NCI-H1417 treated with DMSO at 0.1 percent for 48 hours (cell line): ENCODE measurements around the gene SUPT3H.
"Not testable (repeated sequence)": the region's sequence is repeated elsewhere in the genome, so short reads cannot be mapped to it uniquely, and the experiment has no call there.

ENCODE experiments used
- DNase-seq: peaks from one replicate; lab custom pipeline; 2025; lab: John Stamatoyannopoulos, UW

The SUPT3H gene

DNA sequence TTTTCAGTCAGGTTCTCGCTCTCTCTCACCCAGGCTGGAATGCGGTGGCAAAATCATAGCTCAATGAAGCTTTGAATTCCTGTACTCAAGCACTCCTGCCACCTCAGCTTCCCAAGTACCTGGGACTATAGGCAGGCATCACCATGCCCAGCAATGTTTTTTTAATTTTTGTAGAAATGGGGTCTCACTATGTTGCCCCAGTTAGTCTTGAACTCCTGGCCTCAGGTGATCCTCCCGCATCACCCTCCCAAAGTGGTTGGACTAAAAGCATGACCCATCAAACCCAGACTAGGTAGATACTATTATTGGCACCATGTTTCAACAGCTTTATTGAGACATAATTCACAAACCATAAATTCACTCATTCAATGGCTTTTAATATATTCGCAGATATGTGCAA lies 122.3 kb downstream of the SUPT3H start:
- no peak for DNase-seq

DNA sequence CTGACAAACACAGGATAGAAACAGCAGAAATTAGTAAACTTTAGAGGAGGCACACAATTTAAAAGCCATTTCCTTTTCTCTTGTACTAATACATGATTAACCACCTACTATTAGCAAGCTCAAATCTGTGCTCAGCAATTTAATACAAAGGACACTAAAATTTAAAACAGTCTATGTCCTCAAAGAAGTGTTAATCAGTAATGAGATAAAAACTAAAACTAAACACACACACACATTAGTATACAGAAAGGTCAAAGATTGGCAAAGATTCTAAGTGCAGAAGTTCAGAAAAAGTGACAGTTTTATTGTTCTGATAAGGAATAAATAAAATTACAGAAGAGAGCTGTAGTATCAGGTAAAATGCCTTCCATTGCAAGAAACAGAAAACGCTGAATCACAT lies 123.5 kb downstream of the SUPT3H start:
- DNase-seq: no peak

DNA sequence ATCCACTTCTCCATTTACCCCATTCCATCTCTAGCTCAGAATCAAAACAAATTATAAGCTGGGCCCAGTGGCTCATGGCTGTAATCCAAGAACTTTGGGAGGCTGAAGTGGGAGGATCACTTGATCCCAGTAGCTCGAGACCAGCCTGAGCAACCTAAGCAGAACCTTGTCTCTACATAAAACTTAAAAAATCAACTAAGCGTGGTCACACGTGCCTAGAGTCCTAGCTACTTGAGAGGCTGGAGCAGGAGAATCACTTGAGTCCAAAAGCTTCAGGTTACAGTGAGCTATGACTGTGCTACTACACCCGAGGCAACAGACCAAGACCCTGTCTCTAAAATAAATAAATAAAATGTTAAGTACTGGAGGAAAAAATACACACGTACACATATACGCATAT lies 124.3 kb downstream of the SUPT3H start:
- no peak for DNase-seq

DNA sequence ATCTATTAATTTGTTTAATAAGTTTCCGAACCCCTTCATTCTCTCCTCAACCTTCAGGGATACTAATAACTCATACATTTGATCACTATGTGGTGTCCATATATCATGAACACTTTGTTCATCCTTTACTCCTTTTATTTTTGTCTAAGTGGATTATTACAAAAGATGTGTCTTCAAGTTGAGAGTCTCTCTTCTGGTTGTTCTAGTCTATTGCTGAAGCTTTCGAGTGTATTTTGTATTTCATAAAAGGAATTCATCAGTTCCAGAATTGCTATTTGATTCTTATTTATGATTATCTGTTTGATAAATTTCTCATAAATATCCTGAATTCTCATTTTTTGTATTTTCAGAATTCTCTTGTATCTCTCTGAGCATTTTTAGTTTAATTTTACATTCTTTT lies 146.1 kb downstream of the SUPT3H start:
- DNase-seq: no peak

DNA sequence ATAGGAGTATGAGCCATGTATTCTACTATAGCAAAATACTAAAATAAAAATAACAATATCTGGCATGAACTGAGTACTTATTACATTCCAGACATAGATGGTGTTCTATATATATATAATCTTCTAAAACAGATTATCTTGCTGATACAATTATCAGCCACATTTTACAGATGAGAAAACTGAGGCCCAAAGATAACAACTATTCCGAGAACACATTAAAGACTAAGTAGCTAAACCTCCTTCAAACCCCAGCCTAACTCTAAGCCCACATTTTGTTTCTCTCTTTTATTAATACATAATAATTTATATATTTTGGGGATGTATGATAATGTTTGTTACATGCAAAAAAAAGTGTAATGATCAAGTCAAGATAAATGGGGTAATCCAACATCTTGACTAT lies 148.3 kb downstream of the SUPT3H start:
- DNase-seq: no peak

DNA sequence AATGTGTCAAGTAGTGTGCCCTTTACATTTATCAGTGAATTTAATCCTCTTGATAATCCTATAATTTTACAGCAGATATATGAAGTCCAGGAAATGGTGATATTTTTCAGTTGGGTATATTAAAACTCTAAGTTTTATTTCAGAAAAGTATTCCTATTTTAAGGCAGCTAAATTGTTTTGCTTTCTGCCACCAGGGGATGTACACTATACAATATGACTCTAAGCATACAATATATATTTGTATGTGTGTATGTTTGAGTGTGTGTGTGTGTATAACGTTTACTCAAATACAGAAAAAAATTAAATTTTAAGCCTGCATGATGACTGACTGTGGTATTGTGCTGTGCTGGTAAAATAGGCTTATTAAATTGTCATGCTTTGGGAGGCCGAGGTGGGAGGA lies 151.7 kb downstream of the SUPT3H start:
- no peak for DNase-seq

DNA sequence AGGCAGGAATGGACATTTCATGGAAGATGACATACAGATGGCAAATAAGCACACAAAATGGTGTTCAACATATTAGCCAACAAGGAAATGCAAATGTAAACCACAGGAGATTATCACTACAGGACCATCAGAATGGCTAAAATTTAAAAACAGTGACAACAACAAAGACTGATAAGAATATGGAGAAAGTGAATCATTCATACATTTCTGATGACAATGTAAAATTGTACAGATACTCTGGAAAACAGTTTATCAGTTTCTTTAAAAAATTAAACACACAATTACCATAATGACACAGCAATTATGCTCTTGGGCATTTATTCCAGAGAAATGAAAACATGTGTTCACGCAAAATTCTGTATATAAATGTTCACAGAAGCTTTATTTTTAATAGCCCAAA lies 155.4 kb downstream of the SUPT3H start:
- DNase-seq: no peak

DNA sequence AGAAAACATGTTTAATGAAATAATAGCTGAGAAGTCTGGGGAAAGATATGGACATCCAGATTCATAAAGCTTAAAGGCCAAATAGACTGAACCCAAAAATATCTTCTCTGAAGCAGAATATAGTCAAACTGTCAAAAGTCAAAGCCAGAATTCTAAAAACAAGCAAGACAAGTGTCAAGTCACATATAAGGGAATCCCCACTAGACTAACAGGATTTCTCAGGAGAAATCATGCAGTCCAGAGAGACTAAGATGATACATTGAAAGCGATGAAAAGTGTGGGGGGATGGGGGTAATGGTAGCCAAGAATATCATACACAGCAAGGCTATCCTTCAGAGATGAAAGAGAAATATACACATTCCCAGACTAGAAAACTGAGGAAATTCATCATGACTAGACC lies 162.0 kb downstream of the SUPT3H start:
- DNase-seq: no peak

DNA sequence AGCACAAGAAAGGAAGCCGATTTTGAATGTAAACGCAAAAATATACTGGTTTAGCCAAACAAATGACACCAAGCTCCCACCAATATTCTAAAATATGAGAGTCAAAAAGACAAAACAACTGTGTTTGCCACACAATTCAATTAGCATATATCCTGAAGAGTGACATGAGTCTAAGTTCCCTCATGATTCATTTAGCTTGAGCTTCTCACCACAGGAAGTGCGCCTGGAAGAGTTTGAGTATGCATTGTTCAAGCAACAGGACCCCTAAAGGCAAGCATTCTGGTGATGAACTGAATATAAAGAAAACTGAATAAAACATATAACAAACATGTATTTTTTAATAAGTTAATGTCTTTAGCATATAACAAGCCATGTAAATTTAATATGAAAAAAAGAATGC lies 164.8 kb downstream of the SUPT3H start:
- no peak for DNase-seq

DNA sequence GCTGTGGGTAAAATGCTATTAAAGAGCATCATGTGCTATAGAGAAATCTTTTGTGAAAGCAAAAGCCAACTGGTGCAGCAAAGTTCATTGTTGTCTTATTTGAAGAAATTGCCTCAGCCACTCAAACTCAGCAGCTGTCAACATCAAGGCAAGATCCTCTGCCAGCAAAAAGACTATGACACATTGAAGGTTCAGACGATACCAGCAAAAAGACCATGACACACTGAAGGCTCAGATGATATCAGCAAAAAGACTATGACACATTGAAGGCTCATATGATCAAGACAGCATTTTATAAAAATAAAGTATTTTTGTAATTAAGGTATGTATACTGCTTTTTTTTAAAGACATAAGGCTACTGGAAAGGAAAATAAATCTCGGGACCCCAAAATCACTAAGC lies 168.0 kb downstream of the SUPT3H start:
- no peak for DNase-seq

DNA sequence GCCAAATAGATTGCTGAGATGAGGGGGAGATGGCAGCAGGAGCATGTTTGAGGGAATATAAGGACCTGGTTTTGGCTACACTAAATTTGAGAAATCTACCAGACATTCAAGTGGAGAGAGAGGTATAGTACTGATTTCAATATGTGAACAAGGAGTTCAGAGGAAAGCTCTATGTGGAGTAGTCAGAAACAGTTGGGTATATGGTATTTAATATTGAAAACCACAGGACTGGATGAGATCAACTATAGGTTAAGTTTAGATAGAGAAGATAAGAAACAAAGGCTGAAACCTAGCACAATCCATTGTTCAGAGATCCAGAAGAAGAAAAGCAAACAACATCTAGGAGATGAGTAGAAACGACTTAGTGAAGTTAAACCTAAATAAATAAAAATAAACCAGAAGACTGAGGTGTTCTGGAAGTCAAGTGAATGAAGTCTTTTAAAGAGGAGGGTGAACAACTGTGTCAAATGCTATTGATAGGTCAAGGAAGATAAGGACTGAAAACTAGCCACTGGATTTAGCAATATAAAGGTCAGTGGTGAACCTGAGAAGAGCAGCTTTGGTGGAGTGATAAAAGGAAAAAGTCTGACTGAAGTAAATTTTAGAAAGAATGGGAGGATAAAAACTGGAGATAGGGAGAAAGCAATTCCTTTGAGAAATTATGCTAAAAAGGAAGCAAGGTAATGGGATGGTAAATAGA lies 170.8 kb downstream of the SUPT3H start:
- DNase-seq: no peak

DNA sequence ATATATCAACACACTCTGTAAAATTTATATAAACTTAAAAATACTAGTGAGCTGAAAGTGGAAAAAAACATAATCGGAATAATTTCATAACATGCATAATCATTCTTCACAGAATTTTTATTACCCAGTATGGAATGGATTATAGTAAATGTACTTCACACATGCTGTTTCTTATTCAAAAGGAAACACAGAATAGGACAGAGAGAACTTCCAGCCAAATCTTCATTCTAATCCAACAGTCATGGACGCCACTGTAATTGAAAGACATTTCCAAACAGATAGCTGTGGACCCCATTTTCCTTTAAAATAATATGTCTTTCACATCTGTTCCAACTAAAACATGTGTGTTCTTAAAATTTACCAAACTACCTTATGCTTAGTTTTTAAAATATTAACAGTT lies 176.2 kb downstream of the SUPT3H start:
- no peak for DNase-seq

DNA sequence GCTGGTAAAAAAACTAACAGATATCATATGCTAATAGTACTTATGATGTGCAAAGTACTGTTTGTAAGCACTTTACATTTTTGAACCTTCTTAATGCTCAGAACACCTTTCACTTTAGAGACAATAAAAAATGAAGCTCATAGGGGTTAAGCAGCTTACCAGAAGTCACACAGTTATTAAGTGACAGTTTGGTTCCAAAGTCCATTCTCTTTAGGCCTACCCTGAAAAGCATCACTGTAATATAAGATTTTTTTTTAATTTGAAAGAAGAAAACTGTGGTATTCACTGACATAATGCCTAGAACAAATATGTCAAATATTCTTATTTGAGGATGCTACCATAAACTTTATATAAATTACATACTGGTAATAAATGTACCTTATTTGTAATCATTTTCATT lies 177.2 kb downstream of the SUPT3H start:
- no peak for DNase-seq

DNA sequence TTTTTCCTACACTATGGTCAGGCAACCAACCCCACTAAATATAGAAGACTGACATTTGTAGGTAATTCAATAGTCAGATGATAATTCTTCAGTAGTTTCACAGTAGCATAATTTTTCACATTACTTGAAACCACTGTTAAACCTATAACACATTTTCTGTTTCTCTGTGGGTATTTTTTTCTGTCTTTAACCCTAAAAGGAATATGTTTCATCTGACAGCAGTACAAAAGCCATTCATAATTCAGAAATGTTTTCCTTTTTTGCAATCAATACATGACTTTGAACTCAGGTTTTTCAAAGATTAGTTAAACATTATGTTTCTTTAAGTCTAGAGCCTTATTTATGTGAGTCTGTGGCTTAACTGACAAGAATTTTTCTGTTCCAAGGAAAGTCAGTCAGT lies 178.2 kb downstream of the SUPT3H start:
- no peak for DNase-seq

DNA sequence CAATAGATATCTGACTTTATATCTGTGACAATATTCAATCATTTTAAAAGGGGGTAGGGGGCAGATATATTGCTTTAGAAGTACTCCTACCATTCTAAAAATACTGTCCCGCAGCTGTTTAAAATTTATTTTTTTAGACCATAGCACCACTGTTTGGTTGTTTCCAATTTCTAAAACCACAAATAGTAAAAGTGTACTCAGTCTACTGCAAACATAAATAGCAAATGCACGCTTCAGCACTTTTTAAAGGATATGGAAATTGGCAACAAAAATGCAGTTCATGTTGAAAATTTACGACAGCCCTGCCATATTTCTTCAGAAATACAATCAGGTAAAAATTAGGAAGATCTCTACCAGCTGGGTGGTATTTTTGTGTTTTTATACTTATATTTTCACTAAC lies 181.6 kb downstream of the SUPT3H start:
- DNase-seq: no peak

DNA sequence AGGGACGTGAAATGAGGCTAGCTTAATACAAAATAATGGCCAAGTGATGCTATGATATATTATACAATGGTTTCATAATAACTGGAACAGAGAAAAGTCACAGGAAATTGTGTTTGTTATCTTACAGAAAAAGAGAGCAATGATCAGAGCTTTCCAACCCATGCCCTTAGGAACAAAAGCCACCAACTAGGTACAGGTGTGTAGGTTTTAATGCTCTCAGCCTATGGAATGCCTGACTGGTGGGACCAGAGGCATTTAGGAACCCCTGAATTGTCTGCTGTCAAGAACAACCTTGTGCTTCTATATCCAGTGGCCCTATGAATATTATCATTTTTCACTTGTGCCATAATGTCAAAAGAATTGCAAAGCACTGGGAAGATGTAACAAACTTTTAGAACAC lies 182.6 kb downstream of the SUPT3H start:
- no peak for DNase-seq

DNA sequence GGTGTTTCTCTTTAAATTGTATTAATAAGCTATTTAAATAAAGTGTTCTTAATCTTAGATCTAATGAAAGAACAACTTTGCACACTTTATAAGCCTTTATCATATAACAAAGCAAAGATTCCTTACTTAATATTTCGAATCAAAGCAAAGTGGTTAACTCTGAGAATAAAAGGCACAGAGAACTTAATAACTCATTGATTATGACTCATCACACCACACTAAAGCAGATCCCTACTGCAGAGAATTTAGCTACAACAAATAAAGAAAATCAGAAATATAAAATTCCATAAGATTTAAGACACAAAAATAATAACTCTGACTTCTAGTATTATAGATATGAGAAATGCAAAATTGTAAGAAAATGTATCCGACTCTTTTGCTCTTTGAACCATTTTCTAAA lies 185.2 kb downstream of the SUPT3H start:
- DNase-seq: no peak

DNA sequence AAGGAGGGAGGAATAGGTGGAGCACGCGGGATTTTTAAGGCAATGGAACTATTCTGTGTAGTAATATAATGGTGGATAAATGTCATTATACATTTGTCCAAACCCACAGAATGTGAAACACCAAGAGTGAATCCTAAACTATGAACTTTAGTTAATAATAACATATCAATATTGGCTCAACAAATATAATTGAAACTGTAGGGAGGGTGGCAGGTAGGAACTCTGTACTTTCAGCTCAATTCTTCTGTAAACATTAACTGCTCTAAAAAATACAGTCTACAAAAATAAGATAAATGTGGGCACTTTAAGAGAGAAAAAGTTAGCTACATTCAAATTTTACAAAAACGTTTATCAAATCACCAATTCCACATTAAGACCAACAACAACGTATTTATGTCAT lies 186.3 kb downstream of the SUPT3H start:
- no peak for DNase-seq

DNA sequence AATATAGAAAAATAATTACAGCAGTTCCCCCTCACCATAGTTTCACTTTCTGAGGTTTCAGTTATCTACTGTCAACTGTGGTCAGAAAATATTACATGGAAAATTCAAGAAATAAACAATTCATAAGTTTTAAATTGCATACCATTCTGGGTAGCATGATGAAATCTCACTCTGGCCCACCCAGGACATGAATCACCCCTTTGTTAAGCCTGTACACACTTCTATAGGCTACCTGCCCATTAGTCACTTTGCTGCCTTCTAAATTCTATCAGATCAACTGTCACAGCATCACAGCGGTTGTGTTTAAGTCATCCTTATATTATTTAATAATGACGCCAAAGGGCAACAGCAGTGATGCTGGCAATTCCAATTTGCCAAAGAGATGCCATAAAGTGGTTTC lies 189.9 kb downstream of the SUPT3H start:
- DNase-seq: no peak

DNA sequence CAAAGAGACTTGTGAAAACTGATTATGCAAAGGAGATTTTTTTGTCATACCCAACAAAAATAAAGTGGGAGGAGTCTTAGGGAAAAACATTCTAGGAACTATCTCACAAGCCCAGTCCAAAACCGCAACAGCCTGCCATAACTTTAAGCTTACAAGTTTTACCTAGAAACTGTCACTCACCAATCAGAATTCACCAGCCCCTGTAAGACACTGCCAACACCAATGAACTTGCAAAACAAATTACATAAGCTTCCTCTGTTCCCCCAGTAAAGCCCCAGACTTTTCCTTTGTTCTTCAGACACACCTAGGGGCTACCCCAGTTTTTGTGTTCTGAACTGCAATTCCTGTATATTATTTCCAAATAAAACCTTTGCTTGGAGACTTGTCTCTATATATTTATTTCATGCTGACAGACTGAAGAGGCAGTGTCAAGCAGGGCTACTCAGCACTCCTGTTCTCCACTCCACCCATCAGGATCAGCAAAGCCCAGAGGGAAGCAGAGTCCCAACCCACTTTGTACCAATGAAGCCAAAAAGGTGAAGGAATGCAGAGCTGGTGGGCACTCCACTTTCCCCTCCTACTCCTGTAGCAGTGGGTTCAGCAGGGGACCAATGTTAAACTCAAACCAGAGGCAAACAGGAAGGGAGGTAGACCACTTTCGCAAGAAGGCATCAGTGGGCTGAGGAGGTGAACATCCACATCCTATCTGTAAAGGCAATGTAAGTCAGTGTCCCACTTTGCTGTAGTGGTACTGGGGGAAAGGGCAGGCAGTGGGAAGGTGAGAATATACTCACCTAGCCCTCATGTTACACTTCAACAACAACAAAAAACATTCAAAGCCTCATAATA lies 192.1 kb downstream of the SUPT3H start:
- DNase-seq: no peak

DNA sequence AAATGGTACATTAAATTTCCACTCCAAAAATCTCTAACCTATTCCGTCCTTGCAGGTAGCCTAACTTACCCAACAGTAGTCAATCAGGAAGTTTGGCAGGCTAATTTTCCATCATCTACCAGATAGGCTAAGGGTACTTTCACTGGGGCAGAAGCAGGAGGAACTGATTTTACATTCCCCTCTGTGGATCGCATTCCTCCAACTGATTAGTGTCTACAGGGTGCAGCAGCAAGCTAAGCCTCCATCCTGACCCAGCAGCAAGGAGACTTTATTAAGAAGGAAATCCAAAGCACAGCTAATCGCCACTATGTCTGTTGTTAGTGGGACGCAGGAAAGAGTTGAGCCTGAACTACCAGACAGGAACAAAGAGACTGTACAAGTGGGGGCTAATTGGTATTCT lies 192.8 kb downstream of the SUPT3H start:
- no peak for DNase-seq

DNA sequence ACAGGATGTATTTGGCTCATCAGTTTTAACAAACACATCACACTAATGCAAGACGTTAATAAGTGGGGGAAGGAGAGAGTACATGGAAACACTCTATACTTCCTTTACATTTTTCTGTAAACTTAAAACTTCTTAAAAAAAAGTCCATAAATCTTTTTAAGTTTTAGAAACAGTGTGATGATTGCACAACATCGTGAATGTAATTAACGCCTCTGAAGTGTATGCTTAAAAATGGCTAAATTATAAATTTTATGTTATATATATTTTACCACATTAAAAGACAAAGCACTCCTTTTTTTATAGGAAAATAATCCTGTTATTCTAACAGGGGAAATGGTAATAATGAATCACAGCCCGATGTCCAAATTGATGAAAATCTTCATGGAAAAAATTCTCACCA lies 193.7 kb downstream of the SUPT3H start:
- no peak for DNase-seq

DNA sequence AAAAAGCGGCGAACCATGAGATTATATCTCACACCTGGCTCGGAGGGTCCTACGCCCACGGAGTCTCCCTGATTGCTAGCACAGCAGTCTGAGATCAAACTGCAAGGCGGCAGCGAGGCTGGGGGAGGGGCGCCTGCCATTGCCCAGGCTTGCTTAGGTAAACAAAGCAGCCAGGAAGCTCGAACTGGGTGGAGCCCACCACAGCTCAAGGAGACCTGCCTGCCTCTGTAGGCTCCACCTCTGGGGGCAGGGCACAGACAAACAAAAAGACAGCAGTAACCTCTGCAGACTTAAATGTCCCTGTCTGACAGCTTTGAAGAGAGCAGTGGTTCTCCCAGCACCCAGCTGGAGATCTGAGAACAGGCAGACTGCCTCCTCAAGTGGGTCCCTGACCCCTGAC lies 201.4 kb downstream of the SUPT3H start:
- not testable (repeated sequence) for DNase-seq

DNA sequence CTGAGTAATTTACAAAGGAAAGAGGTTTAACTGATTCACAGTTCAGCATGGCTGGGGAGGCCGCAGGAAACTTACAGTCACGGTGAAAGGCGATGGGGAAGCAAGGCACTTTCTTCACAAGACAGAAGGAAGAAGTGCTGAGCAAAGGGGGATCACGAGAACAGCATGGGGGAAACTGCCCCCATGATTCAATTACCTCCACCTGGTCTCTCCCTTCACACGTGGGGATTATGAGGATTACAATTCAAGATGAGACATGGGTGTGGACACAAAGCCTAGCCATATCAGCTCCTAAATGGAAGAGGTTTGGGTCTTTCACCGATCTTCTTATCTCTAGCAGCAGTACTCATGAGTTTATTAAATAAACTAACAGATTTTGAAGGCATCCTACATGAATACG lies 202.5 kb downstream of the SUPT3H start:
- no peak for DNase-seq
